C4-2B (cell line): ENCODE data around the gene LTO1.

Source experiments
- H3K27ac ChIP-seq: fragments of 450-650 bp; 2 replicates; pipeline ENCODE4 v1.5.1; 2017
- ZFX ChIP-seq: fragments of 450-650 bp; IDR thresholded peaks from 2 replicates; pipeline ENCODE4 v1.6.1; 2017
- TF ChIP-seq, protein P1 (sequence below): fragments of 450-650 bp; conservative IDR thresholded peaks from 2 replicates; pipeline ENCODE4 v1.5.1; 2017; ENCODE audit warnings: mild to moderate bottlenecking

The LTO1 gene

DNA sequence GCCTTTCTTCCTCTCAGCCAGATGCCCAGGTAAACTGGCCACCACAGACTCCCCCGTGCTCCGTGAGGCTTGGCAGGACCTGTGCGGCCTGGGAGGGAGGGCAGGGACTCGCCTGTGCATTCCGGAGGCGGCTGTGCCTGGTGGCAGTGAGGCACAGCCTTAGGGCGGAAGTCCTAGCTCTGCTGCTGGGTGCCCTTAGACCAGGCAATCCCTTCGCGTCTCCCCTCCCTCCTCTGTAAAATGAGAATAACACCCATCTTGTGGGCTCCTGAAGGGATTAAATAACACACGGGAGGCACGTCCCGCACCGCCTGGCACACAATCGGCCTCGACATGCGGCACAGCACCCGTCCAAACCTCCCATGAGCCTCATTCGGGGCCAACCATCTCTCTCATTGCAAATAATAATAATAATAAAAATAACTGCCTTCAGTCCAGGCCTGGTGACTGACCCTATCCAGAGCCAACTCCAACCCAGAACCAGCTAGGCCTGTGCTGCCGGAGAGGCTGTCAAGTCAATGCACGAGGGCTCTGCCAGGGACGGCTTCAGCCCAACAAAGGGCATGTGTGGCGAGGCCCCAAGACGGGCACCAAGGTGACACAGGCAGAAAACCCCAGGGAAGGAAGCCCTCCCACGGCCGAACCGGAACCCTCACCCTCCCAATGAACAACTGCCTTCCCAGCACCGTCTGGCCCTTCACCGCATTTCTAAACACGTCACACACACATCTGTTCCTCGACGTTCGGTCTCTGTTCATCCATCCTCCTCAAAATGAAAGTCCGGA is 8.2 kb downstream of the LTO1 start:
- H3K27ac ChIP-seq: no peak overlapping the region
- no peak for TF ChIP-seq ZFX
- TF ChIP-seq, protein P1, sequence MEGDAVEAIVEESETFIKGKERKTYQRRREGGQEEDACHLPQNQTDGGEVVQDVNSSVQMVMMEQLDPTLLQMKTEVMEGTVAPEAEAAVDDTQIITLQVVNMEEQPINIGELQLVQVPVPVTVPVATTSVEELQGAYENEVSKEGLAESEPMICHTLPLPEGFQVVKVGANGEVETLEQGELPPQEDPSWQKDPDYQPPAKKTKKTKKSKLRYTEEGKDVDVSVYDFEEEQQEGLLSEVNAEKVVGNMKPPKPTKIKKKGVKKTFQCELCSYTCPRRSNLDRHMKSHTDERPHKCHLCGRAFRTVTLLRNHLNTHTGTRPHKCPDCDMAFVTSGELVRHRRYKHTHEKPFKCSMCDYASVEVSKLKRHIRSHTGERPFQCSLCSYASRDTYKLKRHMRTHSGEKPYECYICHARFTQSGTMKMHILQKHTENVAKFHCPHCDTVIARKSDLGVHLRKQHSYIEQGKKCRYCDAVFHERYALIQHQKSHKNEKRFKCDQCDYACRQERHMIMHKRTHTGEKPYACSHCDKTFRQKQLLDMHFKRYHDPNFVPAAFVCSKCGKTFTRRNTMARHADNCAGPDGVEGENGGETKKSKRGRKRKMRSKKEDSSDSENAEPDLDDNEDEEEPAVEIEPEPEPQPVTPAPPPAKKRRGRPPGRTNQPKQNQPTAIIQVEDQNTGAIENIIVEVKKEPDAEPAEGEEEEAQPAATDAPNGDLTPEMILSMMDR: no peak

DNA sequence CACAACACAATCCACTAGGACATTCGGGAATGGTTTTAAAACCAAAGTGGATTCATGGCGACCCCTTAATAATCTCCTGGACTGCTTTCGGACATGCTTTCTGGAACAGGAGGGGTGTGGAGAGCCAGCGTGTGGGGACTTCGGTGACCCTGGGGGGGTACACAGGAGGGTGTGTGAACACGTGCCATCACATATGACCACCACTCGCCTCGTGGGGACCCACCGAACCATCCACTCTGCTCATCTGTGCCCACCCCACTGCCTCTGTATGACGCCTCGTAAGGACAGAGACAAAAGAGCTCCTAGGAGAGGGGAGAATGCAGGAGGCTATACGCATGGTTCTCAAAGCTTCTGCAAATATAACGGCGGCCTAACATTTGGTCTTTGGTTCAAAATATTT is 8.9 kb downstream of the LTO1 start:
- H3K27ac ChIP-seq: no peak overlapping the region

DNA sequence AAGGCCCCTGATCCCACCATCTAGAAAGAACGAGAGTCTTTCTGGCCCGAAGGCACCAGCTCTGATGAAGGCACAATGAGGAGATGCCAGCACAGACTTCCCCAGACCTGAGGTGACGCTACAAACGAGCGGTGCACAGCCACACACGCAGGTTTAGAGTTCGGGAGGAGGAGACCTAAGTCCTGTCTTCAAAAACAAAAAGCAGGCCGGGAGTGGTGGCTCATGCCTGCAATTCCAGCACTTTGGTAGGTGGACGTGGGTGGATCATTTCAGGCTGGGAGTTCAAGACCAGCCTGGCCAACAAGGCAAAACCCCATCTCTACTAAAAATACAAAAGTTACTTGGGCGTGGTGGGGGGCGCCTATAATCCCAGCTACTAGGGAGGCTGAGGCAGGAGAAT is 9.5 kb downstream of the LTO1 start:
- H3K27ac ChIP-seq: no peak overlapping the region
- TF ChIP-seq, protein P1: no peak
- no peak for TF ChIP-seq ZFX

More for the DNA sequence above, 8.9 kb downstream of the LTO1 start:
- TF ChIP-seq, protein P1: no peak
- no peak for TF ChIP-seq ZFX

DNA sequence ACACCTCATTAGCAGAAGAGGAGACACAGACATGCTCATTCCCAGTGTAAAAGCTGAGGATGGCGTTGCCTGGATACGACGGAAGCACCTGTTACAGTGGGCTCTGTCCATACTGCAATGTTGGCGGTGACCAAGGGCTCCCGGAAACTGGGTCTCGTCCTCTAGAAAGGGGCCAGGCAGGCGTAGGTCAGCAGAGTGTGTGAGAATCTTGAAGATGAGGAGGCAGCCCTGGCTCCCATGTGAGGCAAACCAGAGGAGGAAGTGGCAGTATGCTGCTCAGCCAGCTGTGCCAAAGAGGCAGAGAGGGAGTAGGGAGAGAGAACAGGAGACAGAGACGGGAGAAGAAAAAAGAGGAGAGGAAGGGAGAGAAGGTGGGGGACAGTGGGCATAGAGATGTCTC is 10.3 kb downstream of the LTO1 start:
- TF ChIP-seq, protein P1: no peak
- no peak for TF ChIP-seq ZFX
- H3K27ac ChIP-seq: no peak overlapping the region

DNA sequence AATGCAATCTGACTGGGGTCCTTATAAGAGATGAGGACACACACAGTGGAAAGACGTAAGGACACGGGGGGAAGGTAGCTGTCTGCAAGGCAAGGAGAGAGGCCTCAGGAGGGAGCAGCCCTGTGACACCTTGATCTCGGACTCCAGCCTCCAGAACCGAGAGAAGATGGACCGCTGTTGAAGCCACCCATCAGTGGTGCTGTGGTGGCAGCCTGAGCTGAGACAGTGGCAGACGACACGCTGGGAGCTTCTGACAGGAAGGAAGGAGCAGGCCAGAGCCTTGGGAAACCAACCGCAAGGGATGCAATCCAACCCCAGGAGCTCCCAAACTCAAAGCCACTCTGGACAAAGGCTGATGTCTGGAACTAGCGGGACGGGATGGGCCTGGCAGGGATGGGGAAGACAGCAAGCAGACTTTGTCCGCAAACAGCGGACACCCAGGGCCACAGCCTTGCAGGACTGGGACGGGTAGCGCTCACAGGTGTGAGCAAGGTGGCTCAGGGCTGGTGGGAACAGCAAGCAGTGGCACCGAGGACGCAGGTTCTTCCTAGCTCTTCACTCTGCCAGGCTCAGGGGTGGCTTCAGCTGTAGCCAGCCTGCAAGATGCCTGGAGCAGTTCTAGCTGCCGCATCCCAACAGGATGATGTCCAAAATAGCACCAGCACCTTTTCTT is 10.9 kb downstream of the LTO1 start:
- H3K27ac ChIP-seq: no peak overlapping the region
- TF ChIP-seq, protein P1: no peak
- no peak for TF ChIP-seq ZFX

DNA sequence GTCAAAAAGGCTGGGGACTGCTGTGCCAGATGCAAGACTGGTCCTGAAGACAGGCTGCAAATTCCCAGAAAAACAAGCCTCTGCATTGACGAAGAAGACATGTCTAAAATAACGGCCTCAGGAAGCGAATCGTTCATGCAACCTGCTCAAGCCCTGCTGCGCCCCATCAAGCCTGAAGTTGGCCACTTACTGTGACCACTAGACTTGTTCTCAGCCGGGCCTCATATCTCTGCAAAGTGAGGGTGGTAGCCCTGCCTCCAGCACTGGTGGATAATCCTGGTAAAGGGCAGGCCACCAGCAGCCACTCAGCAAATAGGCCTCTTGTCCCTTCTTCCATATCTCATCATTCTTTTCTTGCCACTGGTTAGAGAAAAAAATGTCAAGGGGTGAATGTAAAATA is 11.8 kb downstream of the LTO1 start:
- no peak overlapping the region for H3K27ac ChIP-seq
- no peak for TF ChIP-seq ZFX
- TF ChIP-seq, protein P1: no peak

DNA sequence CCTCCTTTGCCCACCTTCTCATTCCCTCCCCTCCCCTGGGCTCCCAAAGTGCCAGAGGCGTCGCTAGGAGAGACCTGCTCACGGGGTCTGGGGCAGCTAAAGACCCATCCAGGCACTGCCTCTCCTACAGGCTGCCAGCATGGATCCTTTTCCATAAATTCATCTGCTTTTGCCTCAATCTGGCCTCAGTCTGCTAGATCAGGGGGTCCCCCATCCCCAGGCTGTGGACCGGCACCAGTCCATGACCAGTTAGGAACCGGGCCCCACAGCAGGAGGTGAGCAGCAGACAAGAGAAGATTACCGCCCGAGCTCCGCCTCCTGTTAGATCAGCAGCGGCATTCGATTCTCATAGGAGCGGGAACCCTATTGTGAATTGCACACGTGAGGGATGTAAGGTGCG is 12.3 kb downstream of the LTO1 start:
- TF ChIP-seq, protein P1: no peak
- TF ChIP-seq ZFX: no peak
- no peak overlapping the region for H3K27ac ChIP-seq
